Subcutaneous abdominal adipose tissue (tissue), 5 donors: ENCODE data around the gene DHRS2.

Experiments
- H3K27ac ChIP-seq: one replicate; pipeline ENCODE4 v1.7.0; 2013; ENCODE audit warnings: low read depth, mild to moderate bottlenecking, inconsistent platforms, low read length, moderate library complexity
- H3K27me3 ChIP-seq, 5 donors: one replicate each; pipeline ENCODE4 v1.7.0; 2013; ENCODE audit warnings: low read length in 5 of 5, inconsistent platforms in 1 of 5; ENCODE audit not compliant: control insufficient read depth in 5 of 5, insufficient read depth in 4 of 5
- H3K36me3 ChIP-seq, 5 donors: one replicate each; pipeline ENCODE4 v1.7.0; 2013; ENCODE audit warnings: low read length in 5 of 5; ENCODE audit not compliant: control insufficient read depth in 5 of 5, insufficient read depth in 5 of 5
- H3K4me1 ChIP-seq, 5 donors: one replicate each; pipeline ENCODE4 v1.7.0; 2013; ENCODE audit warnings: low read length in 5 of 5, mild to moderate bottlenecking in 3 of 5, moderate library complexity in 1 of 5; ENCODE audit not compliant: control insufficient read depth in 5 of 5, insufficient read depth in 5 of 5
- H3K4me3 ChIP-seq, 5 donors: one replicate each; pipeline ENCODE4 v1.7.0; 2013; ENCODE audit warnings: low read length in 5 of 5, low read depth in 1 of 5
- H3K9ac ChIP-seq, 5 donors: one replicate each; pipeline ENCODE4 v1.7.0; 2013; ENCODE audit warnings: low read length in 5 of 5, mild to moderate bottlenecking in 4 of 5, moderate library complexity in 3 of 5
- H3K9me3 ChIP-seq, 5 donors: one replicate each; pipeline ENCODE4 v1.7.0; 2013; ENCODE audit warnings: low read length in 5 of 5; ENCODE audit not compliant: control insufficient read depth in 5 of 5
- donor health status: healthy.
- donor health status: healthy.
- donor health status: healthy.
- donor health status: healthy.
- donor health status: healthy.

Gene DHRS2

DNA sequence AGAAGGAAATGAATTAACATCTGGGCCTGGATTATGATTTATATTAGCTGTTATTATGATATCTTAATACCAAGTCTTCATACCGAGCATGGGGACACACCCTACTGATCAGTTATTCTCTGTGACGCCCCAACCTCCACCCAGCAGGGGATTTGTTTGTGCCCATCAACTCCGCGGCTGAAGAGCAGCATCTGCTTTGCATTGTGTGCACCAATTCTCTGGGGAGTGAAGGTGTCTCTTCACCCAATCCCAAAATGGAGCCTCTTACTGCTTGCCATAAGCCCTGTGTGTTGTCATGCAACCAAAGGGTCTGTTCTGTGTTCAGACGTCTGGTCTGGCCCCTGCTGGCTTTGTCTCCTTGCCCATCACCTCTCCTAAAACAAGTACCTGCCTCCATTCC, 25.4 kb downstream of the DHRS2 start:
- no peaks in the 10 kb centered on the region for H3K36me3 ChIP-seq
- no peak overlapping the region for H3K27ac ChIP-seq
- H3K4me1 ChIP-seq: no peaks in the 10 kb centered on the region
- H3K9ac ChIP-seq: no peak overlapping the region
- H3K4me3 ChIP-seq: no peak overlapping the region
- no peaks in the 10 kb centered on the region for H3K9me3 ChIP-seq
- H3K27me3 ChIP-seq: peaks cover 0 to 16% (median 9%) of the 10 kb centered on the region in 5 donors

DNA sequence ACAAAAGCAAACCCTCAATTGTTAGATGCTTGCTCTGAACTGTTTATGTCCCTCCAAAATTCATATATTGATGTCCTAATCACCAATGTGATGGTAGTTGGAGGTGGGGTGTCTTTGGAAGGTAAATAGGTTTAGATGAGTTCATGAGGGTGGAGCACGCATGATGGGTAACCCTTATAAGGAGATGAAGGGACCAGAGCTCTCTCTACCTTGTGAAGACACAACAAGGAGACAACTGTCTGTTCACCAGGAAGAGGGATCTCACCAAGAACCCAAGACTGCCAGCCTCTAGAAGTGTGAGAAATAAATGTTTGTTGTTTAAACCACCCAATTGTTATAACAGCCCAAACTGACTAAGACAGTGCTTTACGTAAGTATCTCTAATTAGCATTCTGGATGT, 27.0 kb downstream of the DHRS2 start:
- H3K4me3 ChIP-seq: no peak overlapping the region

DNA sequence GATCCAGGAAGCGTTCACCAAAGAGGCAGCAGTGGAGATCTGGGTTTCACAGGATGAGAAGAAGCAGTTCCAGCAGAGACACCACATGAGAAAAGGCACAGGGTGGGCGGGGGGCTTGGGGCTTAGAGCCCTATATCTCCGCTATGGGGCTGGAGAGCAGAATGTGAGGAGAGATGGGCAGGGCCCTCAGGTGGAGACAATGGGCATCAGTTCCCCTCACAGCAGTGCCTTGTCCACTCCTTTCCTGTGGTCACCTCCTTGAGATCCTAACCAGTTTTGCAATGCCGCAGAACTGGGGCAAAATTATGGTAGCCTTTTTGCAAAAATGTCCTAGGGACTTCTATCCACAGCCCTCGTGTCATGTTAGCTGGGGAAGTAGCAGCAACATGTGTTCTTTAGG, 27.5 kb downstream of the DHRS2 start:
- no peak overlapping the region for H3K9ac ChIP-seq
- no peak overlapping the region for H3K4me3 ChIP-seq
- no peak overlapping the region for H3K27ac ChIP-seq
- no peaks in the 10 kb centered on the region for H3K4me1 ChIP-seq
- H3K36me3 ChIP-seq: no peaks in the 10 kb centered on the region
- H3K27me3 ChIP-seq: peaks cover 0 to 7% (median 4%) of the 10 kb centered on the region in 5 donors
- H3K9me3 ChIP-seq: no peaks in the 10 kb centered on the region

More for the DNA sequence above, 27.0 kb downstream of the DHRS2 start:
- Histone ChIP-seq H3K36me3 (no peaks in the 10 kb centered on the region), H3K9me3 (no peaks in the 10 kb centered on the region), H3K4me1 (no peaks in the 10 kb centered on the region), H3K27ac (no peak overlapping the region), H3K9ac (no peak overlapping the region), H3K27me3 (peaks cover 0 to 12% (median 8%) of the 10 kb centered on the region in 5 donors)

DNA sequence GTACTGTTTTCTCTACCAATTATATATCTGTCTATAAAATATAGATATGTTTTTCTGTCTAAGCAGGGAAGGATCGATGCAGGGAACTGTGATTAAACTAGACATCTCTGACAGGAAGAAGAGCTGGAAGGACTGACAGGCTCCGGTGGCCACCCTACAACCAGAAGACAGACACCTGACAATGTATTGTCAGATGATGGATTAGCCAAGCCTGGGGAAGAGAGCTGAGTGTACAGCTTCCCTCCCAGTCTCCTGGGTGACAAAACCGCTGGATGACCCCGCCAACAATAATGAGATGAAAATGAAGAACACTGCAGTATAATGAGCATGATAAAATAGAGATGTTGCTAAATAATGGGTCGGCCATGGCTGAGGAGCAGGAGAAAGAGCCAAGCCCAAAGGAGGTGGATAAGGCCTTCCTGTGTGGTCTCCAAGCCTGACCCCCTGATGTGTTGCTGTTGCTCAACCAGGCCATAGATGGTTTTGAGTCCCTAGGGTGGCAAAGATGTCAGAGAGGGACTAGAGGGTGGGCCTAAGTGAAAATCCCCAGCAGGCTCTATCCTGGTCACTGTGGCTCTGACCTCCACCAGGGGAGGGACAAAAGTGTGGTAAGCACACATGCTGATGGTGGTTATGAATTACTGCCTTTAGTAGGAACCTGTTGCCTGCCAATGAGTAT, 28.2 kb downstream of the DHRS2 start:
- Histone ChIP-seq H3K36me3 (no peaks in the 10 kb centered on the region), H3K9ac (no peak overlapping the region), H3K4me1 (no peaks in the 10 kb centered on the region), H3K27me3 (peaks cover 0 to 7% (median 4%) of the 10 kb centered on the region in 5 donors), H3K9me3 (no peaks in the 10 kb centered on the region), H3K4me3 (no peak overlapping the region), H3K27ac (no peak overlapping the region)

DNA sequence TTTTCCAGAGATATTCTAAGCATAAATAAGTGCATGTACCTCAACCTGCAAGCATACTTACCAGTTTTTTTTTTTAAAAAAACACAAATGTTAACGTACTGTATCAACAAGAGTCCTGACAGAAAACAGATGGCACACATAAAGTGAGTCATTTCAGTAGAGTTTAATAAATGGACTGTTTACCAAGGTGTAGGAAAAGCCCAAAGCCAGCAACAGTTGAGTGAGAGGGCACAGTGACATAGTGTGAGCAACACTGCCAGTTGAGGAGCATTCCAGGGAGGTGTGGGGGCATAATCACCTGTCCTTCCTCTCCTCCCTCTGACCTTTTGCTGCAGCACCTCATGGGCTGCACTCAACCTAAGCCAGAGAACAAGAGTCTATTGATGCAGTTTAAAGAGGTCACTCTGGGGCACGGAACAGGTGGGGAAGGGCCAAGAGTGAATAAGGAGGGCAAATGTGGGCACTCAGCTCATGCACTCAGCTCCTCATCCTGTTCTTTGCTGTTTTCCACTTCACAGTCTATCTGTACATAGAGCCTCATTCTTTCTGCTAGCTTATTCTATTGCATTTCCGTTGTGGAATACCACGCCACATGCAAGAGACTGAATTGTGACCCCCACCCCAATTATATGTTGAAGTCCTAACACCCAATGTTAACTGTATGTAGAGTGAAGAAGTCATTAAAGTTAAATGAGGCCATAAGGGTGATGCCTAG, 29.3 kb downstream of the DHRS2 start:
- Histone ChIP-seq H3K27ac (no peak overlapping the region), H3K36me3 (no peaks in the 10 kb centered on the region), H3K4me3 (no peak overlapping the region), H3K9me3 (no peaks in the 10 kb centered on the region), H3K27me3 (peaks cover 0 to 7% (median 3%) of the 10 kb centered on the region in 5 donors), H3K4me1 (no peaks in the 10 kb centered on the region), H3K9ac (no peak overlapping the region)

DNA sequence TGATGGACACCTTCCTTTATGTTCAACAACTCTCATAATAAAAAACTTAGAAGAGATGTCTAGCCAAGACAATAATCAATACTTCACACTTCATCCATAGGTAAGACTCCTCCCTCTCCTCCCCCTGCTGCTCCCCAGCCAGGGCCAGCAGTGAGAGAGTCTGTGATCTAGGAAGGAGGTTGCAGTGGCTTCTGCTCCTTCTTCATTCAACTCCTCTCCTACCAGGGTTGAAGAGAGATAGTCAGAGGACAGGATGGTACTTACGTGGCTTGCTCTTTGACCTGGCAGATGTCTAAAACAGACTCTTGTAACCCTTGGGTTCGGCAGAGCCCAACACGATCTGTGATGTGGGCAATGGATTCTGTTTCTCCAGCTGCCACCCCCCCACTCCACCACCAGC, 31.0 kb downstream of the DHRS2 start:
- no peaks in the 10 kb centered on the region for H3K36me3 ChIP-seq
- no peak overlapping the region for H3K9ac ChIP-seq
- H3K27ac ChIP-seq: no peak overlapping the region
- no peaks in the 10 kb centered on the region for H3K9me3 ChIP-seq
- H3K4me1 ChIP-seq: no peaks in the 10 kb centered on the region
- peaks cover 0 to 5% (median 0%) of the 10 kb centered on the region in 5 donors for H3K27me3 ChIP-seq
- H3K4me3 ChIP-seq: no peak overlapping the region

DNA sequence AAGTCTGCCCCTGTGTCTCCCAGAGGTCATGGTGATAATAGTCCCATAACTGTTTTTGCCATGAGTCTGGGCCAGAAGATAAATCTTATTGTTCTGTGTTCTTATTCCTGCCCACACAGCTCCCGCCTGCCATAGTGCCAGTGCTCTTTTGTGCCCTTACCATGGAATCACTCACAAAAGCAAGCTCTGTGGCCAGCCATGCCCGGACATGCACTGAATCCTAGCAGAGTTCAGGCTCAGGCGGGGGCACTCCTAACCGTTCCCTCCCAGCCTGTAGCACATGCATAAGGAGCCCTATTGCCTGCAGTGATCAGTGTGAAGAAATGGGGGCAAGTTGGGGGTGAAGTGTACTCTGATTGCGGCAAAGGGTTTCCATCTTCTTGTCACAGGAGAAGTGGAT, 33.3 kb downstream of the DHRS2 start:
- no peaks in the 10 kb centered on the region for H3K9me3 ChIP-seq
- peaks cover 0 to 3% (median 0%) of the 10 kb centered on the region in 5 donors for H3K27me3 ChIP-seq
- no peak overlapping the region for H3K9ac ChIP-seq
- no peak overlapping the region for H3K4me3 ChIP-seq
- H3K4me1 ChIP-seq: no peaks in the 10 kb centered on the region
- no peak overlapping the region for H3K27ac ChIP-seq
- no peaks in the 10 kb centered on the region for H3K36me3 ChIP-seq

DNA sequence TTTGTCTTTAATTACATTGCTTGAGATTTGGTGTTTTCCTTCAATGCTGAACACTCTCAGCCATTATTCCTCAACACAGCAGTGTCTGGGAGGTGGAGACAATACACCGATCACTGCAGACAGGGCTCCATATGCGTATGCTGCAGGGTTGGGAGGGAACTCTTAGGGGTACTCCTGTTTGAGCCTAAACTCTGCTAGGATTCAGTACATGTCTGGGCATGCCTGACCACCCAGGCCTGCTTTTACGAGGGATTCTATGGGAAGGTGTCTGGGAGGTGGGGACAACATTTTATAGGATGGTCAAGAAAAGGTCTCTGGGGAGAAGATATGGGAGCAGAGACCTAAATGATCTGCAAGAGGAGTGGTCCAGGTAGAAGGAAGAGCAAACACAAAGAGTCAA, 34.3 kb downstream of the DHRS2 start:
- no peaks in the 10 kb centered on the region for H3K4me1 ChIP-seq
- H3K27ac ChIP-seq: no peak overlapping the region
- H3K9me3 ChIP-seq: no peaks in the 10 kb centered on the region
- H3K27me3 ChIP-seq: no peaks in the 10 kb centered on the region
- no peak overlapping the region for H3K4me3 ChIP-seq
- no peaks in the 10 kb centered on the region for H3K36me3 ChIP-seq
- H3K9ac ChIP-seq: no peak overlapping the region

DNA sequence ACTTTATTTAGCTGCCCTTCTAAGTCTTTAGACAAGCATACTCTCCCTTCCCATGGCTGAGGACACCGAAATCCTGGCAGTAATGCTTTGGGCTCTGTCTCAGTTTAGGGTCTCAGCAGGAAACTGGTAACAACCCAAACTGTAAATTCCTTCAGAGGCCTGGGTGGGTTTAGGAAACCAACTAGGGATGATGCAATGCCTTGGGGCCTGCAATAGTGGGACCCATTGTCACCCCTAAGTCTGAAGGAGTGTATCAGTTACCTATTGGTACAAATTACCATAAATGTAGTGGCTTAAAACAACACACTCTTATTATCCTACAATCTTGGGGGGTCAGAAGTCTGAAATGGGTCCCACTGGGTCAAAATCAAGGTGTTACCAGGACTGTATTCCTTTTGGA, 36.0 kb downstream of the DHRS2 start:
- Histone ChIP-seq H3K9me3 (no peaks in the 10 kb centered on the region), H3K4me1 (no peaks in the 10 kb centered on the region), H3K4me3 (no peak overlapping the region)

DNA sequence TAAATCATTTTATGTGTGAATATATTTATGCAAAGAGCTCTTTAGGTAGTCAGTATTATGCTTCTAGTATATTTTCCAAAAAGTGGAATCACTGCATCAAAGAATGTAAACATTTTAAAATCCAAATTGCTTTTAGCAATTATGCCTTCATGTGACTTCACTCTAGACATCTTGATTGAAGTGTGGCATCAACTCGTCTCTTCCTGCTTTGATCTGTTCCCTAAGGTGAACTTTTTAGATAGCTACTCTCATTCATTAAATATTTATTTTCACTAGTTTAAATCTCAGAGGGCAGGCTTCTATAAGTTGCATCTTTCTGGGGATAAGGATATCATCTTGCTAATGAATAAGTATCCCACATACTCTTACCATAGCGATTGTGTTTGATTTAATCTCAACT, 39.2 kb downstream of the DHRS2 start:
- no peaks in the 10 kb centered on the region for H3K4me1 ChIP-seq
- no peaks in the 10 kb centered on the region for H3K9me3 ChIP-seq
- H3K27ac ChIP-seq: no peak overlapping the region
- no peak overlapping the region for H3K9ac ChIP-seq
- H3K4me3 ChIP-seq: no peak overlapping the region
- H3K36me3 ChIP-seq: no peaks in the 10 kb centered on the region
- no peaks in the 10 kb centered on the region for H3K27me3 ChIP-seq

More for the DNA sequence above, 36.0 kb downstream of the DHRS2 start:
- H3K27me3 ChIP-seq: no peaks in the 10 kb centered on the region
- no peak overlapping the region for H3K9ac ChIP-seq
- H3K36me3 ChIP-seq: no peaks in the 10 kb centered on the region
- H3K27ac ChIP-seq: no peak overlapping the region
